ENCODE measurements around the gene PARD3B. TPM values are rescaled to one million over a fixed set of nuclear protein-coding genes. Genes with fewer than 3 reads are reported as not detected.

PARD3B gene
- total RNA-seq, 1 donor from 2014 or later: 28.0 TPM

GRCh38 chr2:205605638-205606304 lies 1060.5 kb downstream of the PARD3B start:
- no peak for DNase-seq (ENCODE audit: low spot score)

GRCh38 chr2:205607146-205607545 lies 1061.9 kb downstream of the PARD3B start:
- DNase-seq (ENCODE audit: low spot score): no peak

- no peak for DNase-seq (ENCODE audit: low spot score)
Measured at GRCh38 chr2:205609113-205609512, 1063.8 kb downstream of the PARD3B start.

- no peak for DNase-seq (ENCODE audit: low spot score)
Measured at GRCh38 chr2:205610437-205610836, 1065.2 kb downstream of the PARD3B start.

- no peak for DNase-seq (ENCODE audit: low spot score)
Measured at GRCh38 chr2:205612636-205613035, 1067.4 kb downstream of the PARD3B start.

GRCh38 chr2:205613970-205614559 lies 1068.8 kb downstream of the PARD3B start:
- no peak for DNase-seq (ENCODE audit: low spot score)

GRCh38 chr2:205614965-205615364 lies 1069.7 kb downstream of the PARD3B start:
- no peak for DNase-seq (ENCODE audit: low spot score)

- DNase-seq (ENCODE audit: low spot score): no peak
Measured at GRCh38 chr2:205617905-205618304, 1072.6 kb downstream of the PARD3B start.

- no peak for DNase-seq (ENCODE audit: low spot score)
Measured at GRCh38 chr2:205619600-205619999, 1074.3 kb downstream of the PARD3B start.

GRCh38 chr2:205627085-205627484 lies 1081.8 kb downstream of the PARD3B start:
- DNase-seq (ENCODE audit: low spot score): no peak

GRCh38 chr2:205628422-205628821 lies 1083.1 kb downstream of the PARD3B start:
- DNase-seq (ENCODE audit: low spot score): no peak

GRCh38 chr2:205629091-205629776 lies 1084.0 kb downstream of the PARD3B start:
- no peak for DNase-seq (ENCODE audit: low spot score)

- DNase-seq (ENCODE audit: low spot score): no peak
Measured at GRCh38 chr2:205633994-205634393, 1088.7 kb downstream of the PARD3B start.

GRCh38 chr2:205636549-205637319 lies 1091.5 kb downstream of the PARD3B start:
- no peak for DNase-seq (ENCODE audit: low spot score)

- DNase-seq (ENCODE audit: low spot score): no peak
Measured at GRCh38 chr2:205637320-205637602, 1092.0 kb downstream of the PARD3B start.

GRCh38 chr2:205637779-205638503 lies 1092.7 kb downstream of the PARD3B start:
- no peak for DNase-seq (ENCODE audit: low spot score)

- no peak for DNase-seq (ENCODE audit: low spot score)
Measured at GRCh38 chr2:205640716-205641115, 1095.4 kb downstream of the PARD3B start.

GRCh38 chr2:205642599-205643356 lies 1097.5 kb downstream of the PARD3B start:
- no peak for DNase-seq (ENCODE audit: low spot score)

- no peak for DNase-seq (ENCODE audit: low spot score)
Measured at GRCh38 chr2:205643391-205643885, 1098.2 kb downstream of the PARD3B start.

GRCh38 chr2:205644018-205644417 lies 1098.7 kb downstream of the PARD3B start:
- DNase-seq (ENCODE audit: low spot score): no peak

- peak; percentile 31 for DNase-seq (ENCODE audit: low spot score)
Measured at GRCh38 chr2:205646680-205647079, 1101.4 kb downstream of the PARD3B start.

All from mucosa of gallbladder (tissue), 1 donor.